Activated CD8-positive, alpha-beta T cell treated with anti-CD3 and anti-CD28 coated beads, Interleukin-2, amount 10 ng/mL, durations not matched to agents 7 days and 5 days (primary cell): ENCODE data around the gene GRIP2. TPM values are rescaled to one million over a fixed set of nuclear protein-coding genes. Genes with fewer than 3 reads are reported as not detected.

Source experiments
- ATAC-seq: fragments of 150-1000 bp; cut with Tn5 transposase; one replicate; pipeline ENCODE4 v1.10.0; 2021; ENCODE audit warnings: moderate library complexity
- CTCF ChIA-PET: fragments of 350-600 bp; sonication (Branson Sonifier 250); formaldehyde crosslinking; loops from one replicate; lab custom pipeline; 2021; ENCODE audit warnings: antibody characterized with exemption; lab: Charles Lee
- POLR2A ChIA-PET: fragments of 350-600 bp; sonication (Branson Sonifier 250); formaldehyde crosslinking; loops from one replicate; lab custom pipeline; 2021; ENCODE audit warnings: antibody characterized with exemption; lab: Charles Lee
- DNase-seq: peaks from one replicate; pipeline ENCODE4 v3.0.0-alpha.2; 2020
- H3K27ac Mint-ChIP-seq: one replicate; pipeline ENCODE4 v1.8.0; 2021; ENCODE audit warnings: mild to moderate bottlenecking, mixed read lengths
- H3K27me3 Mint-ChIP-seq: one replicate; pipeline ENCODE4 v1.8.0; 2021; ENCODE audit warnings: low read depth, mixed read lengths
- H3K36me3 Mint-ChIP-seq: one replicate; pipeline ENCODE4 v1.8.0; 2021; ENCODE audit warnings: low read depth, mixed read lengths
- H3K4me1 Mint-ChIP-seq: one replicate; pipeline ENCODE4 v1.8.0; 2021; ENCODE audit warnings: low read depth, mixed read lengths
- H3K4me3 Mint-ChIP-seq: one replicate; pipeline ENCODE4 v1.8.0; 2021; ENCODE audit warnings: mild to moderate bottlenecking, mixed read lengths
- H3K9me3 Mint-ChIP-seq: one replicate; pipeline ENCODE4 v1.8.0; 2022; ENCODE audit warnings: mixed read lengths; ENCODE audit not compliant: insufficient read depth
- total RNA-seq, 2 experiments: library from RNA; stranded (reverse); gene quantifications; one replicate each; pipeline ENCODE4 v1.2.3, GENCODE V29; 2021

Gene GRIP2
- total RNA-seq, 2 experiments from 2014 or later, result not detected

- no peak overlapping the region for H3K27ac Mint-ChIP-seq
- peaks cover 10% of the 10 kb centered on the region for H3K9me3 Mint-ChIP-seq
- H3K27me3 Mint-ChIP-seq, result no peaks in the 10 kb centered on the region
- no peak for ATAC-seq
- no peaks in the 10 kb centered on the region for H3K4me1 Mint-ChIP-seq
- H3K36me3 Mint-ChIP-seq, result no peaks in the 10 kb centered on the region
- ChIA-PET POLR2A (no interaction called here), CTCF (interaction anchor here (2.8 kb wide), 1 partner anchor 414 kb away, joined by 9 read pairs; no protein-coding TSS in a partner anchor)
- H3K4me3 Mint-ChIP-seq, result no peak overlapping the region
- DNase-seq, result no peak
Observed at GRCh38 chr3:14507305-14507741, 32.8 kb downstream of the GRIP2 start.

DNA sequence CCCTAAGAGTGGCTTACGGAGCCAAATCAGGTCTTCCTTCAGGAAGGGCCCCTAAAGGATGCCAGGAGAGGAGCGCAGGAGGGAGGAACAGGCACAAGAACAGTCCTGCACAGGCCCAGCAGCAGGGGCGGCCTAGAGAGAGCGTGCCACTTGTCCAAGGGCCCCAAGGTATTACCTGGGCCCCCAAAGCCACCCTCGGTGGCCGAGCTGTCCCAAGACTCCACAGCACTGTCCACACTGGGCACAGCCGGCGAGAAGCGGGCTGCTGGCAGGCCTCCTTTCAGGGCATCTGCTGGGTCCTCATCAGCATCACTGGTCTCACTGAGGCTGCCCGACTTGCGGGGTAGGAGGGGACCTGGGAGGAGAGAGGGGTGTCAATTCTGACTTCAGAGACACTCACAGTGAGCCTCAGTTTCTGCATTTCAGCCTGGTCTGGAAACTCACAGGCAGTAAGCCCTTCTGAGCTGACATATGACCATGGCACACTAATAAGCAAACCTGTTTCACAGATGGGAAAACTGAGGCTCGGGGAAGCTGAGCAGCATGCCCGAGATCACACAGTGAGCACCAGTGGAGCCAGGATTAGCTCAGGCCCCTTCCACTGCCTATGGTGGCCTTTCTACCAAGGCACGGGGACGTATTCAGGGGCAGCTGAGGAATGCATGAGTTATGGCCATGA is 33.4 kb downstream of the GRIP2 start:
- no peaks in the 10 kb centered on the region for H3K4me1 Mint-ChIP-seq
- peaks cover 14% of the 10 kb centered on the region for H3K9me3 Mint-ChIP-seq
- no peak overlapping the region for H3K4me3 Mint-ChIP-seq
- ATAC-seq (no peak), DNase-seq (no peak)
- POLR2A ChIA-PET, result no interaction called here
- CTCF ChIA-PET, result no interaction called here
- no peaks in the 10 kb centered on the region for H3K36me3 Mint-ChIP-seq
- H3K27me3 Mint-ChIP-seq, result no peaks in the 10 kb centered on the region
- no peak overlapping the region for H3K27ac Mint-ChIP-seq

- Mint-ChIP-seq H3K4me1 (no peaks in the 10 kb centered on the region), H3K36me3 (no peaks in the 10 kb centered on the region), H3K9me3 (peaks cover 14% of the 10 kb centered on the region), H3K27me3 (peaks cover 2% of the 10 kb centered on the region), H3K4me3 (no peak overlapping the region), H3K27ac (no peak overlapping the region)
- CTCF ChIA-PET, result no interaction called here
- POLR2A ChIA-PET, result no interaction called here
- no peak for DNase-seq
- ATAC-seq, result no peak
Observed at GRCh38 chr3:14505803-14506500, 34.2 kb downstream of the GRIP2 start.

DNA sequence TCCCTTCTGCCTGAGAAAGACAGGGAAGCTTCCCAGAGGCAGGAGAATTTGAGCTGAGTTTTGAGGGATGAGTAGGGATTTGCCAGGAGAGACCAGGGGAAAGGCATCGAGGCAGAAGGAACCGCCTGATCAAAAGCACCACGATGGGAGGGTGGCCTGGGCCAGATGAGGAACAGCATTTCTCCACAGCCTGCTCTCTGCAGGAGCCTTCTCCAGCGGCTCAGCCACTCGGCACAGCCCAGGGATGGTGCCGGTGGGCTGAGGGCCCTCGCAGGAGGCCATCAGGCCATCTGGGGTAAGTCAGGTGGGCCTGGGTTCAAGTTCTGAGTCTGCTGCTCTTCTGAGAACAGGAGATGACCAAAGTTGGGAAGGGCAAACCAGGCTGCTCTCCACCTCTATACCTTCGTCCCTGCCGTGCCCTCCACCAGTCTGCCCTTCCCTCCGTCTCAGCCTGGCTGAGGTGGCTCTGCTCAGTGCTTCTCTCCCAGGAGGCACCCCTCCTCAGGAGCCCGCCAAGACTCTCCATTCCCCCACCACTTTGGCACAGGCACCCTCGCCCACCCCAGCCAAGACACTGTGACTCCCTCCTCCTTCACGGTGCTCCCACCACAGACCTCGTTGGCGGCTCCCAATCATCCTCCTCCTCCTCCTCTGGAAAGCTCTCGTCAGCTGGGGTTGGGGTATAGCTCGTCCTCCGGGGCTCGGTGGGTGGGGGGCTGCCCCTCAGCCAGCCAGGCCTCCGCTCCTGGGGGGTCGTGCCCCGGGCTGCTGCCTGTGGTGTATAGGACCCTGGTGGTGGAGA is 34.9 kb downstream of the GRIP2 start:
- Mint-ChIP-seq H3K36me3 (no peaks in the 10 kb centered on the region), H3K4me3 (no peak overlapping the region), H3K4me1 (no peaks in the 10 kb centered on the region), H3K27ac (no peak overlapping the region), H3K27me3 (peaks cover 5% of the 10 kb centered on the region), H3K9me3 (peaks cover 16% of the 10 kb centered on the region)
- ATAC-seq (no peak), DNase-seq (no peak)
- ChIA-PET POLR2A (no interaction called here), CTCF (no interaction called here)

GRCh38 chr3:14503706-14504065 is 36.5 kb downstream of the GRIP2 start:
- CTCF ChIA-PET, result no interaction called here
- no peaks in the 10 kb centered on the region for H3K4me1 Mint-ChIP-seq
- ATAC-seq, result no peak
- POLR2A ChIA-PET, result no interaction called here
- no peaks in the 10 kb centered on the region for H3K36me3 Mint-ChIP-seq
- no peak overlapping the region for H3K27ac Mint-ChIP-seq
- H3K27me3 Mint-ChIP-seq, result peaks cover 7% of the 10 kb centered on the region
- H3K4me3 Mint-ChIP-seq, result no peak overlapping the region
- peaks cover 16% of the 10 kb centered on the region for H3K9me3 Mint-ChIP-seq
- no peak for DNase-seq

DNA sequence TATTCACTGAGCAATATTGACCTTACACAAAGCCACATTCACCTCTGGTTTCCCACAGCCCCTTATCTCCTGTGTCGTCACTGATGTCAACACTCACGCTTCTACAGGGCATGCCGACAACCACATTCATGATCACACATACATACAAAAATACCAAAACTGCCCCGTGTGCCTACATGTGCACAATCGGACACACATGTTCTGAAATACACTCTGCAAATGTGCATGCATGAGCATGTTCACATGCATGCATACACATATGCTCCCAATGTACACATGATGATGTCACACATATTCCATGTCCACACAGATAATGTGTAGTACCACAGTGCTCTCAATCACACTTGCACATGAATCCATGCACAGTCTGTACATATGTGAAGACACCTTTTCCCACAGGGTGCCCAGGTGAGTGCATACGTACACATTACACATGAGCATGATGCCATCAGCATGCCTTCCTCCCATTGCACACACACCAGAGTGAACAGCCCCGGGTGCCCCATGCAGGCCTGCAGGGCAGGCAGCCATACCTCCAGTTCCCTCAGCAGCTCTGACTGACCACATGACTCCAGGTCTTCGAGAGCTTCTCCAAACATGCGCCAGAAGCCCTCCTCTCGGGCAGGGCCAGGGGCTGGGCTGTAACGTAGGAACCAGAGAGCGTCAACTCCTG is 37.0 kb downstream of the GRIP2 start:
- Mint-ChIP-seq H3K27me3 (peaks cover 7% of the 10 kb centered on the region), H3K9me3 (peaks cover 16% of the 10 kb centered on the region), H3K36me3 (no peaks in the 10 kb centered on the region), H3K4me3 (no peak overlapping the region), H3K4me1 (no peaks in the 10 kb centered on the region), H3K27ac (no peak overlapping the region)
- POLR2A ChIA-PET, result no interaction called here
- no peak for DNase-seq
- ATAC-seq, result no peak
- CTCF ChIA-PET, result no interaction called here

- Mint-ChIP-seq H3K9me3 (peaks cover 16% of the 10 kb centered on the region), H3K27ac (no peak overlapping the region), H3K36me3 (no peaks in the 10 kb centered on the region), H3K4me3 (no peak overlapping the region), H3K27me3 (peaks cover 9% of the 10 kb centered on the region), H3K4me1 (no peaks in the 10 kb centered on the region)
- ChIA-PET POLR2A (no interaction called here), CTCF (no interaction called here)
- ATAC-seq (no peak), DNase-seq (no peak)
Observed at GRCh38 chr3:14502472-14502871, 37.7 kb downstream of the GRIP2 start.

DNA sequence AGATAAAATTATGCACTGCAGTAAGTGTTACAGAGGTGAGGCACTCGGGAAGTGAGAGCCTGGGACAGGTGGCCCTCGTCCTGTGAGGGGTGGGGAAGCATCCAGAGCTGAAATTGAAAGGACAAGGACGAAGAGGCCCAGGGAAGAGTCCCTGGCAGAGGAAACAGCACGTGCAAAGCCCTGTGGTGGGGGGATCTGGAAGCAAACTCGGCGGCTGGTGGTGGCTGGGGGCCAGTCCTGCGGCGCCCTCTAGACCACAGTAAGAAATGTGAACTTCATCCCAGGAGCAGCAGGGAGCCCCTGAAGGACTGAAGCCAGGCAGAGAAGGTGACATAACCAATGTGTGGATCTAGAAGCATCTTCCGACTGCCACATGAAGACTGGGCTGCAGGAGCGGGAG is 42.8 kb downstream of the GRIP2 start:
- no peaks in the 10 kb centered on the region for H3K4me1 Mint-ChIP-seq
- POLR2A ChIA-PET, result no interaction called here
- peaks cover 10% of the 10 kb centered on the region for H3K27me3 Mint-ChIP-seq
- H3K9me3 Mint-ChIP-seq, result peaks cover 6% of the 10 kb centered on the region
- no peak for ATAC-seq
- H3K36me3 Mint-ChIP-seq, result no peaks in the 10 kb centered on the region
- CTCF ChIA-PET, result no interaction called here
- H3K4me3 Mint-ChIP-seq, result no peak overlapping the region
- DNase-seq, result no peak
- H3K27ac Mint-ChIP-seq, result no peak overlapping the region

- CTCF ChIA-PET, result no interaction called here
- no peaks in the 10 kb centered on the region for H3K36me3 Mint-ChIP-seq
- no peak overlapping the region for H3K27ac Mint-ChIP-seq
- peaks cover 10% of the 10 kb centered on the region for H3K27me3 Mint-ChIP-seq
- POLR2A ChIA-PET, result no interaction called here
- no peaks in the 10 kb centered on the region for H3K4me1 Mint-ChIP-seq
- peaks cover 3% of the 10 kb centered on the region for H3K9me3 Mint-ChIP-seq
- ATAC-seq, result no peak
- no peak overlapping the region for H3K4me3 Mint-ChIP-seq
- DNase-seq, result no peak
Observed at GRCh38 chr3:14496351-14496750, 43.8 kb downstream of the GRIP2 start.

GRCh38 chr3:14494973-14495300 is 45.2 kb downstream of the GRIP2 start:
- Mint-ChIP-seq H3K36me3 (peaks cover 2% of the 10 kb centered on the region), H3K27ac (no peak overlapping the region), H3K9me3 (no peaks in the 10 kb centered on the region), H3K4me3 (no peak overlapping the region), H3K4me1 (no peaks in the 10 kb centered on the region), H3K27me3 (peaks cover 4% of the 10 kb centered on the region)
- no peak for ATAC-seq
- ChIA-PET CTCF (no interaction called here), POLR2A (no interaction called here)
- no peak for DNase-seq

DNA sequence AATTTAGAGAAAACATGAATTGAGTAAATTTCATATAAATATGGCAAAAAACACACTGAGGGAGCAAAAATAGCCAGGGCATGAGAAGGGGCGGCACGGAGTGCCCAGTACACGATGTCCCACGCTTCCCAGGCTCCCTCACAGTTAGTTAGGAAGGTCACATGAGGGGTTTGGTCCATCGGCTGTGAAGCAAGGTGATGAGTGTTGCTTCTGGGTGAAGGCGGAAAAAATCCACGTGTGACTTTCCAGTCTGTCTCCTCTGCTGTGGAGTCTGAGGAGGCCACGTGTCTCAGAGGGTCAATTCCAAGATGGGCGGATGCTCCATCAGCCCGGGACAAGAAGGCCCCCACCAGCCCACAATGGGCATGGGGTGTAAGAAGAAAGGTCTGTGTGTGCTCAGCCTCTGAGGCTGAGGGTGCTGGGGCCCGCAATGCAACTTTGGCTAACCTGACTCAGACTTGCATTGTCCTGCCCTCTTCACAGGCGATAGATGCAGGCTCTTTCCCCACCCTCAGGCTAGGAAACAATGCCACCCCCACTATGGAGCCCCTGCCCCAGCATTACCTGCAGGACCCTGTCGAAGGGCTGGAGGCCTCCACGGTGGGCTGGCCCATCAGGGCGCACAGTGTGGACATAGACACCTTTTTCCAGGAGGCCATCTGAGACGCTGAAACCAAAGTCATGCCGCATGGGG is 45.7 kb downstream of the GRIP2 start:
- Mint-ChIP-seq H3K4me3 (no peak overlapping the region), H3K27me3 (peaks cover 4% of the 10 kb centered on the region), H3K36me3 (peaks cover 4% of the 10 kb centered on the region), H3K27ac (no peak overlapping the region), H3K4me1 (no peaks in the 10 kb centered on the region), H3K9me3 (no peaks in the 10 kb centered on the region)
- no peak for DNase-seq
- POLR2A ChIA-PET, result no interaction called here
- no peak for ATAC-seq
- CTCF ChIA-PET, result no interaction called here
